ENCODE measurements around the gene STEAP1B.

STEAP1B gene

GRCh38 chr7:22394739-22395138, 105.2 kb downstream of the STEAP1B start:
- TF ChIP-seq ZNF274 (IDR thresholded peaks at IDR 0.05; ENCODE audit: low read depth, low read length) (no peak), SUZ12 (IDR thresholded peaks at IDR 0.05; ENCODE audit: extremely low read depth, insufficient read depth, insufficient read length) (no peak), YY1 (IDR thresholded peaks at IDR 0.05; ENCODE audit: insufficient read depth, insufficient read length) (no peak)
- no peaks in the 10 kb centered on the region for H3K36me3 ChIP-seq (ENCODE audit: insufficient read depth, insufficient read length, low read length)
- H3K9me3 ChIP-seq (ENCODE audit: insufficient read depth, low read length): no peaks in the 10 kb centered on the region
- H3K9ac ChIP-seq (ENCODE audit: insufficient read length, low read depth): no peak overlapping the region
- no peak for DNase-seq (ENCODE audit: low read depth, low spot score)
- H3K27me3 ChIP-seq (ENCODE audit: insufficient read depth, insufficient read length): no peaks in the 10 kb centered on the region
- no peak overlapping the region for H3K4me3 ChIP-seq (ENCODE audit: insufficient read length, low read depth)
- H3K4me1 ChIP-seq (ENCODE audit: insufficient read depth, insufficient read length): peaks cover 2% of the 10 kb centered on the region

GRCh38 chr7:22393913-22394729, 105.9 kb downstream of the STEAP1B start:
- TF ChIP-seq YY1 (IDR thresholded peaks at IDR 0.05; ENCODE audit: insufficient read depth, insufficient read length) (no peak), ZNF274 (IDR thresholded peaks at IDR 0.05; ENCODE audit: low read depth, low read length) (no peak), SUZ12 (IDR thresholded peaks at IDR 0.05; ENCODE audit: extremely low read depth, insufficient read depth, insufficient read length) (no peak)
- Histone ChIP-seq H3K4me1 (ENCODE audit: insufficient read depth, insufficient read length) (peaks cover 2% of the 10 kb centered on the region), H3K36me3 (ENCODE audit: insufficient read depth, insufficient read length, low read length) (no peaks in the 10 kb centered on the region), H3K9ac (ENCODE audit: insufficient read length, low read depth) (no peak overlapping the region), H3K4me3 (ENCODE audit: insufficient read length, low read depth) (no peak overlapping the region), H3K27me3 (ENCODE audit: insufficient read depth, insufficient read length) (no peaks in the 10 kb centered on the region), H3K9me3 (ENCODE audit: insufficient read depth, low read length) (no peaks in the 10 kb centered on the region)
- no peak for DNase-seq (ENCODE audit: low read depth, low spot score)

- TF ChIP-seq SUZ12 (IDR thresholded peaks at IDR 0.05; ENCODE audit: extremely low read depth, insufficient read depth, insufficient read length) (no peak), ZNF274 (IDR thresholded peaks at IDR 0.05; ENCODE audit: low read depth, low read length) (no peak), YY1 (IDR thresholded peaks at IDR 0.05; ENCODE audit: insufficient read depth, insufficient read length) (no peak)
- H3K36me3 ChIP-seq (ENCODE audit: insufficient read depth, insufficient read length, low read length): no peaks in the 10 kb centered on the region
- no peak overlapping the region for H3K4me3 ChIP-seq (ENCODE audit: insufficient read length, low read depth)
- H3K9me3 ChIP-seq (ENCODE audit: insufficient read depth, low read length): no peaks in the 10 kb centered on the region
- no peak for DNase-seq (ENCODE audit: low read depth, low spot score)
- H3K27me3 ChIP-seq (ENCODE audit: insufficient read depth, insufficient read length): no peaks in the 10 kb centered on the region
- H3K4me1 ChIP-seq (ENCODE audit: insufficient read depth, insufficient read length): peaks cover 2% of the 10 kb centered on the region
- H3K9ac ChIP-seq (ENCODE audit: insufficient read length, low read depth): no peak overlapping the region
Observed at GRCh38 chr7:22390516-22390915, 109.5 kb downstream of the STEAP1B start.

- Histone ChIP-seq H3K36me3 (ENCODE audit: insufficient read depth, insufficient read length, low read length) (no peaks in the 10 kb centered on the region), H3K4me1 (ENCODE audit: insufficient read depth, insufficient read length) (peaks cover 2% of the 10 kb centered on the region), H3K9ac (ENCODE audit: insufficient read length, low read depth) (no peak overlapping the region), H3K4me3 (ENCODE audit: insufficient read length, low read depth) (no peak overlapping the region), H3K27me3 (ENCODE audit: insufficient read depth, insufficient read length) (no peaks in the 10 kb centered on the region), H3K9me3 (ENCODE audit: insufficient read depth, low read length) (no peaks in the 10 kb centered on the region)
- no peak for DNase-seq (ENCODE audit: low read depth, low spot score)
- TF ChIP-seq YY1 (IDR thresholded peaks at IDR 0.05; ENCODE audit: insufficient read depth, insufficient read length) (no peak), SUZ12 (IDR thresholded peaks at IDR 0.05; ENCODE audit: extremely low read depth, insufficient read depth, insufficient read length) (no peak), ZNF274 (IDR thresholded peaks at IDR 0.05; ENCODE audit: low read depth, low read length) (no peak)
Observed at GRCh38 chr7:22389892-22390291, 110.1 kb downstream of the STEAP1B start.

GRCh38 chr7:22387583-22387982, 112.4 kb downstream of the STEAP1B start:
- DNase-seq (ENCODE audit: low read depth, low spot score): no peak

GRCh38 chr7:22386865-22387264, 113.1 kb downstream of the STEAP1B start:
- no peak overlapping the region for H3K4me3 ChIP-seq (ENCODE audit: insufficient read length, low read depth)
- H3K9ac ChIP-seq (ENCODE audit: insufficient read length, low read depth): no peak overlapping the region
- no peak for DNase-seq (ENCODE audit: low read depth, low spot score)
- no peaks in the 10 kb centered on the region for H3K9me3 ChIP-seq (ENCODE audit: insufficient read depth, low read length)
- H3K4me1 ChIP-seq (ENCODE audit: insufficient read depth, insufficient read length): no peaks in the 10 kb centered on the region
- no peaks in the 10 kb centered on the region for H3K36me3 ChIP-seq (ENCODE audit: insufficient read depth, insufficient read length, low read length)
- TF ChIP-seq SUZ12 (IDR thresholded peaks at IDR 0.05; ENCODE audit: extremely low read depth, insufficient read depth, insufficient read length): no peak
- no peak for TF ChIP-seq YY1 (IDR thresholded peaks at IDR 0.05; ENCODE audit: insufficient read depth, insufficient read length)
- TF ChIP-seq ZNF274 (IDR thresholded peaks at IDR 0.05; ENCODE audit: low read depth, low read length): no peak
- no peaks in the 10 kb centered on the region for H3K27me3 ChIP-seq (ENCODE audit: insufficient read depth, insufficient read length)

More at GRCh38 chr7:22387583-22387982, 112.4 kb downstream of the STEAP1B start:
- TF ChIP-seq YY1 (IDR thresholded peaks at IDR 0.05; ENCODE audit: insufficient read depth, insufficient read length) (no peak), ZNF274 (IDR thresholded peaks at IDR 0.05; ENCODE audit: low read depth, low read length) (no peak)
- Histone ChIP-seq H3K9me3 (ENCODE audit: insufficient read depth, low read length) (no peaks in the 10 kb centered on the region), H3K4me3 (ENCODE audit: insufficient read length, low read depth) (no peak overlapping the region), H3K9ac (ENCODE audit: insufficient read length, low read depth) (no peak overlapping the region), H3K27me3 (ENCODE audit: insufficient read depth, insufficient read length) (no peaks in the 10 kb centered on the region), H3K4me1 (ENCODE audit: insufficient read depth, insufficient read length) (no peaks in the 10 kb centered on the region), H3K36me3 (ENCODE audit: insufficient read depth, insufficient read length, low read length) (no peaks in the 10 kb centered on the region)

GRCh38 chr7:22386206-22386858, 113.7 kb downstream of the STEAP1B start:
- DNase-seq (ENCODE audit: low read depth, low spot score): no peak
- Histone ChIP-seq H3K27me3 (ENCODE audit: insufficient read depth, insufficient read length) (no peaks in the 10 kb centered on the region), H3K9ac (ENCODE audit: insufficient read length, low read depth) (no peak overlapping the region), H3K4me3 (ENCODE audit: insufficient read length, low read depth) (no peak overlapping the region), H3K9me3 (ENCODE audit: insufficient read depth, low read length) (no peaks in the 10 kb centered on the region), H3K4me1 (ENCODE audit: insufficient read depth, insufficient read length) (no peaks in the 10 kb centered on the region), H3K36me3 (ENCODE audit: insufficient read depth, insufficient read length, low read length) (no peaks in the 10 kb centered on the region)
- TF ChIP-seq YY1 (IDR thresholded peaks at IDR 0.05; ENCODE audit: insufficient read depth, insufficient read length) (no peak), ZNF274 (IDR thresholded peaks at IDR 0.05; ENCODE audit: low read depth, low read length) (no peak), SUZ12 (IDR thresholded peaks at IDR 0.05; ENCODE audit: extremely low read depth, insufficient read depth, insufficient read length) (no peak)
